HG02870 (cell line): Measurements from ENCODE around the gene CPNE6.
A peak's percentile ranks its signal among the peaks of the same experiment; 100 is the strongest.

Source experiments
- ATAC-seq: cut with Tn5 transposase; IDR thresholded peaks from one replicate; pipeline ENCODE4 v1.9.1; 2021; ENCODE audit warnings: mild to moderate bottlenecking, moderate library complexity; ENCODE audit not compliant: unreplicated experiment

CPNE6 gene

GRCh38 chr14:24068711-24069410, 2.5 kb upstream of the CPNE6 start:
- ATAC-seq, result no peak

- ATAC-seq, result no peak
These were observed 2.0 kb upstream of the CPNE6 start for GRCh38 chr14:24069411-24069735.

- no peak for ATAC-seq
These were observed 848 bp upstream of the CPNE6 start for GRCh38 chr14:24070285-24071143.

- ATAC-seq, result no peak
These were observed 571 bp downstream of the CPNE6 start for GRCh38 chr14:24071836-24072430.

- no peak for ATAC-seq
These were observed 1.1 kb downstream of the CPNE6 start for GRCh38 chr14:24072436-24072835.

GRCh38 chr14:24072881-24073877, 1.8 kb downstream of the CPNE6 start:
- ATAC-seq, result no peak

- no peak for ATAC-seq
These were observed 3.5 kb downstream of the CPNE6 start for GRCh38 chr14:24074625-24075484.

- peak; percentile 51 for ATAC-seq
These were observed 4.3 kb downstream of the CPNE6 start for GRCh38 chr14:24075485-24076301.

- ATAC-seq, result no peak
These were observed 4.9 kb downstream of the CPNE6 start for GRCh38 chr14:24076302-24076601.

GRCh38 chr14:24077086-24077485, 5.7 kb downstream of the CPNE6 start:
- no peak for ATAC-seq

GRCh38 chr14:24078146-24078545, 6.8 kb downstream of the CPNE6 start:
- no peak for ATAC-seq

GRCh38 chr14:24079491-24080141, 8.3 kb downstream of the CPNE6 start:
- no peak for ATAC-seq

GRCh38 chr14:24080142-24080530, 8.8 kb downstream of the CPNE6 start:
- no peak for ATAC-seq

- ATAC-seq, result peak; percentile 85
These were observed 9.8 kb downstream of the CPNE6 start for GRCh38 chr14:24080888-24081738.

- ATAC-seq, result no peak
These were observed 10.4 kb downstream of the CPNE6 start for GRCh38 chr14:24081739-24082211.

- ATAC-seq, result no peak
These were observed 11.2 kb downstream of the CPNE6 start for GRCh38 chr14:24082411-24083080.

GRCh38 chr14:24083462-24083861, 12.1 kb downstream of the CPNE6 start:
- no peak for ATAC-seq
